DND-41 (cell line): ENCODE data around the gene MAN2B2.
A peak's percentile ranks its signal among the peaks of the same experiment; 100 is the strongest.

Experiments
- ATAC-seq: fragments of 200-7000 bp; cut with Tn5 transposase; 3 replicates; pipeline ENCODE4 v1.9.1; 2021; ENCODE audit warnings: low read depth; ENCODE audit not compliant: insufficient read depth
- DNase-seq: peaks from one replicate; pipeline ENCODE4 v3.0.0-alpha.2; 2020
- H2AFZ ChIP-seq: 2 replicates; pipeline ENCODE4 v1.6.0; 2012; ENCODE audit warnings: low read depth, low read length
- H3K27ac ChIP-seq: 2 replicates; pipeline ENCODE4 v1.5.1; 2012; ENCODE audit warnings: low read length, inconsistent platforms
- H3K27me3 ChIP-seq: fragments of 200-600 bp; sonication (generic); 2 replicates; pipeline ENCODE4 v1.6.0; 2012; ENCODE audit warnings: low read length, mild to moderate bottlenecking, inconsistent platforms; ENCODE audit not compliant: insufficient read depth, poor library complexity
- H3K36me3 ChIP-seq: 2 replicates; pipeline ENCODE4 v1.5.1; 2012; ENCODE audit warnings: low read length, inconsistent platforms; ENCODE audit not compliant: insufficient read depth
- H3K4me1 ChIP-seq: 2 replicates; pipeline ENCODE4 v1.5.1; 2012; ENCODE audit warnings: mild to moderate bottlenecking, low read length; ENCODE audit not compliant: insufficient read depth
- H3K4me2 ChIP-seq: 2 replicates; pipeline ENCODE4 v1.6.0; 2012; ENCODE audit warnings: mild to moderate bottlenecking, moderate library complexity, low read length, inconsistent platforms; ENCODE audit not compliant: insufficient read depth
- H3K4me3 ChIP-seq, 2 experiments: fragments of 200-600 bp in 1 of 2; shearing (Covaris generic) in 1 of 2; 2 replicates each; pipeline ENCODE4 v1.5.1; 2012 to 2016; ENCODE audit warnings: inconsistent platforms in 2 of 2, low read length in 2 of 2, mild to moderate bottlenecking in 2 of 2, low read depth in 1 of 2, moderate library complexity in 1 of 2
- H3K79me2 ChIP-seq: 2 replicates; pipeline ENCODE4 v1.6.0; 2012; ENCODE audit warnings: low read length, inconsistent platforms; ENCODE audit not compliant: insufficient read depth
- H3K9ac ChIP-seq: 2 replicates; pipeline ENCODE4 v1.6.0; 2012; ENCODE audit warnings: low read depth, mild to moderate bottlenecking, inconsistent platforms, low read length, moderate library complexity
- H3K9me3 ChIP-seq: 2 replicates; pipeline ENCODE4 v1.5.1; 2012; ENCODE audit warnings: low read length, moderate library complexity, mild to moderate bottlenecking, inconsistent platforms; ENCODE audit not compliant: insufficient read depth, severe bottlenecking
- H4K20me1 ChIP-seq: 2 replicates; pipeline ENCODE4 v1.6.0; 2012; ENCODE audit warnings: low read length; ENCODE audit not compliant: insufficient read depth
- EZH2 ChIP-seq: IDR thresholded peaks from 3 replicates; pipeline ENCODE4 v1.6.1; 2012; ENCODE audit warnings: borderline replicate concordance, low read depth, mild to moderate bottlenecking, moderate library complexity, low read length, inconsistent platforms; ENCODE audit not compliant: severe bottlenecking
- TF ChIP-seq, protein P1 (sequence below): IDR thresholded peaks from 2 replicates; pipeline ENCODE4 v1.5.1; 2012; ENCODE audit warnings: borderline replicate concordance, low read length, moderate library complexity, mild to moderate bottlenecking; ENCODE audit not compliant: poor library complexity, severe bottlenecking; ENCODE audit errors: extremely low read depth

The MAN2B2 gene

DNA sequence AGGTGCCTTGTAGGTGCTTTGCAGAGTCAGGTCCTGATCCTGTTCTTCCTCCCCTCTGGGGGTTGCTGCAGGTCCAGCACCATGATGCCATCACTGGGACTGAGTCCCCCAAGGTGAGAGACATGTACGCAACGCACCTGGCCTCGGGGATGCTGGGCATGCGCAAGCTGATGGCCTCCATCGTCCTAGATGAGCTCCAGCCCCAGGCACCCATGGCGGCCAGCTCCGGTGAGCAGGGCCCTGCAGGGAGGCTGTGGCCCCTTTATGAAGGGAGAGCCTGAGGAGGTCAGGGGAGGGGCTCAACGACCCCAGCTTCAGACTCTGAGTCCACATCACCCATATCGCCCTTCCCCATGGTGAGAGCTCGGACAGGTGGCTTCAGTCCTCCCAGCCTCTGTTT lies 23.1 kb downstream of the MAN2B2 start:
- Histone ChIP-seq H3K4me1 (no peaks in the 10 kb centered on the region), H3K9me3 (no peaks in the 10 kb centered on the region), H3K27ac (no peak overlapping the region), H2AFZ (no peak overlapping the region), H3K36me3 (peaks cover 49% of the 10 kb centered on the region), H3K79me2 (no peaks in the 10 kb centered on the region), H3K4me2 (no peak overlapping the region), H3K9ac (no peak overlapping the region), H3K27me3 (no peaks in the 10 kb centered on the region), H4K20me1 (peaks cover 10% of the 10 kb centered on the region; the same call in 1 of the 2 replicates), H3K4me3 (no peak overlapping the region)
- ATAC-seq (no peak), DNase-seq (no peak)
- TF ChIP-seq EZH2 = no peak
- TF ChIP-seq, protein P1, sequence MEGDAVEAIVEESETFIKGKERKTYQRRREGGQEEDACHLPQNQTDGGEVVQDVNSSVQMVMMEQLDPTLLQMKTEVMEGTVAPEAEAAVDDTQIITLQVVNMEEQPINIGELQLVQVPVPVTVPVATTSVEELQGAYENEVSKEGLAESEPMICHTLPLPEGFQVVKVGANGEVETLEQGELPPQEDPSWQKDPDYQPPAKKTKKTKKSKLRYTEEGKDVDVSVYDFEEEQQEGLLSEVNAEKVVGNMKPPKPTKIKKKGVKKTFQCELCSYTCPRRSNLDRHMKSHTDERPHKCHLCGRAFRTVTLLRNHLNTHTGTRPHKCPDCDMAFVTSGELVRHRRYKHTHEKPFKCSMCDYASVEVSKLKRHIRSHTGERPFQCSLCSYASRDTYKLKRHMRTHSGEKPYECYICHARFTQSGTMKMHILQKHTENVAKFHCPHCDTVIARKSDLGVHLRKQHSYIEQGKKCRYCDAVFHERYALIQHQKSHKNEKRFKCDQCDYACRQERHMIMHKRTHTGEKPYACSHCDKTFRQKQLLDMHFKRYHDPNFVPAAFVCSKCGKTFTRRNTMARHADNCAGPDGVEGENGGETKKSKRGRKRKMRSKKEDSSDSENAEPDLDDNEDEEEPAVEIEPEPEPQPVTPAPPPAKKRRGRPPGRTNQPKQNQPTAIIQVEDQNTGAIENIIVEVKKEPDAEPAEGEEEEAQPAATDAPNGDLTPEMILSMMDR = no peak

DNA sequence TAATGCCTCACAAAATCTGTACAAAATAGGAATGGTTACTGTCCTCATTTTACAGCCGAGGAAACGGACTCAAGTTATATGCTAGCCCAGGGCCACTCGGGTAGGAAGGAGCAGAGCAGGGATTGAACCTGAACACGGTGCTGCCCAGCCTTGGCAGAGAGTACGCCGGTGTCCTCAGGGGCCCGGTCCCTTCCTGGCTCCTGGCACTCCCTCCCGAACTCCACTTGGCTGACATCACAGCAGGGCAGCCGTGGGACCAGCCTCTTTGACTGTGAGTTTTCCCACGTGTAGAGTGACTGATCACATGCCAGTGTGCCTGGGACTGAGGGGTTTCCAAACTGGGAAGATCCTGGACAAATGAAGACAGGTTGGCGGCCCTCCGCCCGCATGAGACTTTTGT lies 23.7 kb downstream of the MAN2B2 start:
- Histone ChIP-seq H3K36me3 (peaks cover 49% of the 10 kb centered on the region), H3K4me2 (no peak overlapping the region), H3K4me1 (no peaks in the 10 kb centered on the region), H3K27ac (no peak overlapping the region), H3K4me3 (no peak overlapping the region), H3K9me3 (no peaks in the 10 kb centered on the region), H4K20me1 (peaks cover 10% of the 10 kb centered on the region; the same call in 1 of the 2 replicates), H3K79me2 (no peaks in the 10 kb centered on the region), H2AFZ (no peak overlapping the region), H3K9ac (no peak overlapping the region), H3K27me3 (no peaks in the 10 kb centered on the region)
- DNase-seq = no peak
- ATAC-seq = no peak
- TF ChIP-seq EZH2 = no peak
- TF ChIP-seq, protein P1 = no peak

DNA sequence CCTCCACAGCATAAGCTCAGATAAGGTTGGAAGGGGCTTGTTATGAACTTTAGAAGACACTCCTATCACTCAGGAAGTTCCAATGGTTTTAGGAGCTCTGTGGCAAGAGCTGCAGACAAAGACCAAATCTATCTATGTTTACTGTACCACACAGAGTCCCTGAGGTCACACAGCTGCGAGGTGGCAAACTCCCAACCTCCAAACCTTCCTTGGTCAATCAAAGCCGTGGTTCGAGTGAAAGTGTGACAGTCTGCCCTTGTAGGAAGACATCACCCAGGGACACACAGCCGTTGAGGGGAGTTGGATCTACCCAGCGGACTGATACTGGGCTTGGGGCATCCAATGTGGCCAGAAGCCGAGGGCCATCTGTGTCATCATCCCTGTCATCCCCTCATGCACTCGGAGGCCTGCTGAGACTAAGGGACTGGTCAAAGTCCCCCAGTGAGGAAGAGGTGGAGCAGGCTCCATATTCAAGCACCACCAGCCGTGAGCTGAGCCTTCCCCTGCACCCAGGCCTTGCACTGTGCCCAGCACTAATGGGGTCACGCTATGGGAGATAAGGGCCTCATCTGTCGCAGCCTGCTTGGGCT lies 26.8 kb downstream of the MAN2B2 start:
- Histone ChIP-seq H3K9ac (no peak overlapping the region), H3K4me1 (no peaks in the 10 kb centered on the region), H3K27ac (no peak overlapping the region), H3K9me3 (peaks cover 6% of the 10 kb centered on the region), H3K36me3 (peaks cover 68% of the 10 kb centered on the region), H2AFZ (no peak overlapping the region), H3K4me2 (no peak overlapping the region), H3K79me2 (no peaks in the 10 kb centered on the region), H3K4me3 (no peak overlapping the region), H3K27me3 (no peaks in the 10 kb centered on the region), H4K20me1 (no peaks in the 10 kb centered on the region)
- TF ChIP-seq, protein P1 = no peak
- no peak for TF ChIP-seq EZH2
- ATAC-seq (0 out of 3 replicates have a peak, but pooled peaks have one; percentile 11), DNase-seq (no peak)
